Right kidney (tissue), 9 donors: ENCODE data around the gene SLC25A18.
"Not testable (repeated sequence)": the region's sequence is repeated elsewhere in the genome, so short reads cannot be mapped to it uniquely, and the experiment has no call there.

Experiments
- DNase-seq: peaks from one replicate; pipeline ENCODE4 v3.0.0-alpha.2; 2016
- long read RNA-seq, 8 donors: transcript quantifications; one replicate each; lab custom pipeline, GENCODE V29; 2026

Gene SLC25A18, protein sequence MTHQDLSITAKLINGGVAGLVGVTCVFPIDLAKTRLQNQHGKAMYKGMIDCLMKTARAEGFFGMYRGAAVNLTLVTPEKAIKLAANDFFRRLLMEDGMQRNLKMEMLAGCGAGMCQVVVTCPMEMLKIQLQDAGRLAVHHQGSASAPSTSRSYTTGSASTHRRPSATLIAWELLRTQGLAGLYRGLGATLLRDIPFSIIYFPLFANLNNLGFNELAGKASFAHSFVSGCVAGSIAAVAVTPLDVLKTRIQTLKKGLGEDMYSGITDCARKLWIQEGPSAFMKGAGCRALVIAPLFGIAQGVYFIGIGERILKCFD
- long read RNA-seq, donor 1, partial matches to known transcripts: 156 of 156 reads
- long read RNA-seq, donor 1, other reads (novel, unspliced or antisense): 0 of 156 reads
- long read RNA-seq, donor 2: 0 reads
- long read RNA-seq, donor 3, partial matches to known transcripts: 19 of 63 reads
- long read RNA-seq, donor 3, other reads (novel, unspliced or antisense): 44 of 63 reads
- long read RNA-seq, donor 4: 0 reads
- long read RNA-seq, donor 5, partial matches to known transcripts: 33 of 131 reads
- long read RNA-seq, donor 5, other reads (novel, unspliced or antisense): 98 of 131 reads
- long read RNA-seq, donor 6, partial matches to known transcripts: 40 of 81 reads
- long read RNA-seq, donor 6, other reads (novel, unspliced or antisense): 41 of 81 reads
- long read RNA-seq, donor 7, partial matches to known transcripts: 113 of 220 reads
- long read RNA-seq, donor 7, other reads (novel, unspliced or antisense): 107 of 220 reads
- long read RNA-seq, donor 8: 0 reads

DNA sequence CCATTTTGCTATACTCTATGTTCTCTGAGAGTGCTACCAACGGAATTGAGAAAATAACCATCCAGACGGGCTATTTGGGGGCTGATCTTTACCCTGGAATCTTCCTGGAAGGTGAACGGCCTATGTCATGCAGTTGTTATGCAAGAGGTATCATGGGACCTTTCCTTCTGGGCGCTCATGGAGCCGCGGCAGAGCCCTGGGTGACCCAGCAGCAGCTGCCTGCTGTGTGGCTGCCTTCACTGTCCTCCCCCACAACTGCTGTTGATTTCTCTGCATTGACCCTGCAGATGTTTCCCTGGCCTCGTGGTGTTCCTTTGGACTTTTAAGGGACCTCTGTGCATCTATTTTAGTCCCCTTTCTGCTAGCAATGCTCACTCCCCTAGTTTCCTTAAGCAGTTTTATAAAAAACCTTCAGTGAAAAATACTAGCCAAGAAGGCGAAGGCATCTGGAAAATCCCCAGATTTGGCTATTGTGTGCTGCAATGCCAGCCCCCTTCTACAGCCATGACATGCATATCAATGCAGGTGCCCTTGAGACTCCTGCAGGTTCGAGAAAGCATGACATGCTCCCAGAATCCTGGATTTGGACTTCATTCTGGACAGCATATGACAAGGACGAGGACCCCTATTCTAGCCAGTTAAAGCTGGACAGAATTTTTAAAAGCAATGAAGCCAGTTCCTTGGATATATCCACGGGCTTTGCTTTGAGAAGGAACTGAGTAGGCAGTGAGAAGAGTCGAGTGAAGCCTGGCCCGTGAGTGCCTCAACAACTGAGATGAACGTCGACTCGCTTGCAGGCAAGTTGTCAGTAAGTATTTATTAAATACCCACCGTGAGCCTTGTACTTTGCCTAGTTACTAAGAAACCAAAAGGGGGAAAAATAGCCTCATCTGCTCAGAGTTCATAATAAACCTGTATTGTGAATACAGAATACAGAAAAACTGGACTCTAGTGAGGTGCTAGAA lies at the start of gene SLC25A18:
Gene SLC25A18 (plus strand): TSS at position 593 of the 965 bp plus-strand sequence. CDS start 16,447 bp downstream, outside the sequence.
- peak; percentile 37 for DNase-seq

DNA sequence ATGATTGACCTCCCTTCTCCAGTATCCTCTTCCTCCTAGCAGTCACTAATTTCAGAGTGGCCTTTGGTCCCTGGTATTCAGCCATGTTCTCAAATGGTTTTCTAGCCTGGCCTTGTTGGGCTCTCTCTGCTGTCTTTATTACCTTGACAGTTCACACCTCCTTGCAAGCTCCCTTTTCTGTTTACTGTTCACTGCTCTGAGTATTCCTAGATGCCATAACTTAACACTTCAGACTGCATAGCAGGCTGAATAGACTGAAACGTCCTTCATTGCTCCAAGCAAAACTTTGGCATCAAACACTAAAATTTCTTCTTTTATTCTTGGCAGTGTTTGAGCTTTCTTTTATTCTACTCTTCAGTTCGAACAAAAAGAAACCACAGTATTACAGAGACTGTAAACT lies 49.7 kb upstream of the SLC25A18 start:
- DNase-seq: no peak

DNA sequence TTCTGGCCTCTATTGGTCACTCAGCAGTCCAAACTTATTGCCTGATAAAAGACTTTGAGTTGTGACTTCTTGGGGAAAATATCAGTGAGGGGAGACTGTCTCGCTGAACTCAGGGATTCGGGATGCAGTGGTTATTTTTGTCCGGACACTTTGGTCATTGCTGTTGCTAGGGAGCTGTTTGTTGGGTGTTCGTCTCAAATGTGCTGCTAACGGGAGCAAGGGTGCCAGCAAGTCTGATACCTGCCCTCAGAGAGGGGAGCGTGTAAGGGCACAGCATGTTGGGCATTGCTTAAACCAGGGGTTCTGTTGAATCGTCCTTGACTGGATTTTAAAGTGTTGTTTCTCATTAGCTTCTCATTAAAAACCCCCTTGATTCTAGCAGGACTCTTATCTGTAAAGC lies 49.2 kb upstream of the SLC25A18 start:
- DNase-seq: no peak

DNA sequence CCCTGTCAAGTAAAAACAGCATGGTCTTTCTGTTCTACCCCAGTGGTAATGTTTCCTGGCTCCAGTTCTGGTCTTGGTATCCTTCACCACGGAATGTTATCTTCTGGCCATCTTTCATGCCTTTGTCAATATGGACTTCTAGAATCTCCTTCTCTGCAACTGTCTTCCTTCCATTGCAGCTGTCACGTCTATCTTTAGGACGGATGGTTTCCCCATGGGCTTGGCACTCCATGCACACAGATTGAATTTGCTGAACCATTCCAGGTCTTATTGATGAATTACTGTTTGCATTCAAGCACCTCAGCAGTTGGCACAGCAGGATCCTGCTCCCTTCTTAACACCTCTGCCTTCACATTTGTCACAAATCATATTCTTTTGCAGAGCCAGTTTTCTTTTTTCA lies 44.9 kb upstream of the SLC25A18 start:
- DNase-seq: no peak

DNA sequence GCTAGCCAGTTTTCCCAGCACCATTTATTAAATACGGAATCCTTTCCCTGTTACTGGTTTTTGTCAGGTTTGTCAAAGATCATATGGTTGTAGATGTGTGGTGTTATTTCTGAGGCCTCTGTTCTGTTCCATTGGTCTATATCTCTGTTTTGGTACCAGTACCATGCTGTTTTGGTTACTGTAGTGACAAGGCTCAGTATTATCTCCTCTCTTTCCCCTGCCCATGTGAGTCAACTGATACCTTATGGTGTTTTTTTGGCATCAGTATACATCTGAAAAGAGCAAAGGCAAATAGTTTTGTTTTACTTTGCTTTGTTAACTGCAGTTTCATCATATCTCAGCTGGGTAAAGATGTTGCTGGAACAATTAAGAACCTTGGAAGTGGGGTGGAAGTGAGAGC lies 41.3 kb upstream of the SLC25A18 start:
- not testable (repeated sequence) for DNase-seq

DNA sequence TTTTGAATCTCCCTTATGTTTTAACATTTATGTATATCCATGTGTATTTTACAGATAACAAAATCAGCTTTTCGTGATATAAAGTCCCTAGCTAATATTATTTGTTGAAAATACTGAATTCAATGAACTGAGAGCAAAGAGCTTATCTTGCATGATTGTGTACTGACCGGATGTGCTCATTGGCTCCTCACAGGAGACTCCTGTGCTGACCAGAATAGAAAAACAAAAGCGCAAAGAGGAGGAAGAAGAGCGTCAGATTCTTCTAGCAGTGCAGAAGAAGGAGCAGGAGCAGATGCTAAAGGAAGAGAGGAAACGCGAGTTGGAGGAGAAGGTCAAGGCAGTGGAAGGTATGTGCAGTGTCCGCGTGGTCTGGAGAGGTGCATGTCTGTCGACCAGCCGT lies 39.4 kb upstream of the SLC25A18 start:
- DNase-seq: no peak

DNA sequence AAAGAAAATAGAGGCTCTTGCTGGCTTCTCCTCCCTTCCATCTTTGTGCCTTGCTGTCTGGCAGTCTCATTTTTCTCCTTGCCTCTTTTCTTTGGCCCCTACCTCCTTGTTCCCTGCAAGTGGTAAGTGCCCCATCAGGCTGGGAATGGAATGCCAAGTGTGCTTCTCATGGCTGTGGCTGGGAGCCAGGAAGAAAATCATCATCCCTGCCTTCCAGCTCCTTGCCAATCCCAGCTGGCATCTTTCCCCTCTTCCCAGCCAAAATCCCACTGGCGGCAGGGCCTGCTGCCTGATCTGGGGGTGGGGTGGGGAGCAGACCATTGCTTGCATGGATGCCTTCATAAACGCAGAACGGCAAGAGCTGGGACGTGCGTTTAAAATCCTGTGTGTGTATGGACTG lies 27.0 kb upstream of the SLC25A18 start:
- no peak for DNase-seq

DNA sequence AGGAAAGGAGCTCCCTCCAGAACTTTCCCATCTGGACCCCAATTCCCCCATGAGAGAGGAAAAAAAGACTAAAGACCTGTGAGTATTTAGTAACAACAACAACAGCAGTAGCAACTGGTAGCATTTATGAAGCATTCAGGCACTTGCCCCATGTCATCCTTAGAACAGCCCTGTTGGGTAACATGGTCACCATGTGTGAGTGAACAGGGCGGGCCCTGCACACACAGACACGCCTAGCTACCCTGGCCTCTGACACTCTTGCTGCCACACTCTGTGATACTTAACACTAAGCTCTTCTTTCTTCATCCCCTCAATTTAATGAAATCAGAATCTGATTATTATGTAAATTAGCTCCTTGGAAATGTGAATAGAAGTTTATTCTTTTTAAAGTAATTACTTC lies 26.1 kb upstream of the SLC25A18 start:
- no peak for DNase-seq

DNA sequence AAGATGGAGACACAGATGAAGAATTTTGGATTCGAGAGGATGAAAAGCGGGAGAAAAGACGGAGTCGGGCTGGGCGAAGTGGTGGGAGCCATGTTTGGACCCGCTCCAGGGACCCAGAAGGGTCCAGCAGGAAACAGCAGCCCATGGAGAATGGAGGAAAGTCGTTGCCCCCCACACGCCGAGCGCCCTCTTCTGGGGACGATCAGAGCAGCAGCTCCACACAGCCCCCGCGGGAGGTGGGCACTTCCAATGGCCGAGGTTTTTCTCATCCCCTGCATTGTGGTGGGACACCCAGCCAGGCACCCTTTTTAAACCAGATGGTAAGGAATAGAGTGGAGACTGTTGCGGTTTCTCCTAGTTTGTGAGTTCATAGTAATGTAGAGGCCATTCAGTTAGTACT lies 22.8 kb upstream of the SLC25A18 start:
- no peak for DNase-seq

DNA sequence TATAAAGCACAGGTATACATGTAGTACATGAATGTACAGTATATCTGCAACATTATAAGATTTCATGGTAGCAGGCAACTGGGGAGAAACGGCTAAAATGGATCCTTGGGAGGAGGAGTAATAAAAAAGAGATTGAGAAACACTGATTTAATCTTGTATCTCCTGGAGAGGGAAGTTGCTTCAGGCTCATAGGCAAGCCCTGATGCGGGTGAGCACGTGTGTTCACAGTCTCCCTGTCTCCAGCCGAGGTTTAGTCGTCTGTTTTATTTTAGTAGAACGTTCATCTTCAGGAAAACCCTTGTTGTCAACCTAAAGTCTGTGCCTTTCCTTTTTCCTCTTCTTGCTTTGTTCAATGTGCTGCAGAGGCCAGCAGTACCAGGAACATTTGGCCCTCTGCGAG lies 21.8 kb upstream of the SLC25A18 start:
- DNase-seq: no peak

DNA sequence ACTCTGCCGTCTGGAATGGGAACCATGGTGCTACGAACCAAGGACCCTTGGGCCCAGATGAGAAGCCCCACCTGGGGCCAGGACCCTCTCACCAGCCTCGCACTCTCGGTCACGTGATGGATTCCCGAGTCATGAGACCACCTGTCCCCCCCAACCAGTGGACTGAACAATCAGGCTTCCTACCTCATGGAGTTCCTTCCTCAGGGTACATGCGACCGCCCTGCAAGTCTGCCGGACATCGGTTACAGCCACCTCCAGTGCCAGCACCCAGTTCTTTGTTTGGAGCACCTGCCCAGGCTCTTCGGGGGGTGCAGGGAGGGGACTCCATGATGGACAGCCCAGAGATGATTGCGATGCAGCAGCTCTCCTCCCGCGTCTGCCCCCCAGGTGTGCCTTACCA lies 20.8 kb upstream of the SLC25A18 start:
- no peak for DNase-seq

DNA sequence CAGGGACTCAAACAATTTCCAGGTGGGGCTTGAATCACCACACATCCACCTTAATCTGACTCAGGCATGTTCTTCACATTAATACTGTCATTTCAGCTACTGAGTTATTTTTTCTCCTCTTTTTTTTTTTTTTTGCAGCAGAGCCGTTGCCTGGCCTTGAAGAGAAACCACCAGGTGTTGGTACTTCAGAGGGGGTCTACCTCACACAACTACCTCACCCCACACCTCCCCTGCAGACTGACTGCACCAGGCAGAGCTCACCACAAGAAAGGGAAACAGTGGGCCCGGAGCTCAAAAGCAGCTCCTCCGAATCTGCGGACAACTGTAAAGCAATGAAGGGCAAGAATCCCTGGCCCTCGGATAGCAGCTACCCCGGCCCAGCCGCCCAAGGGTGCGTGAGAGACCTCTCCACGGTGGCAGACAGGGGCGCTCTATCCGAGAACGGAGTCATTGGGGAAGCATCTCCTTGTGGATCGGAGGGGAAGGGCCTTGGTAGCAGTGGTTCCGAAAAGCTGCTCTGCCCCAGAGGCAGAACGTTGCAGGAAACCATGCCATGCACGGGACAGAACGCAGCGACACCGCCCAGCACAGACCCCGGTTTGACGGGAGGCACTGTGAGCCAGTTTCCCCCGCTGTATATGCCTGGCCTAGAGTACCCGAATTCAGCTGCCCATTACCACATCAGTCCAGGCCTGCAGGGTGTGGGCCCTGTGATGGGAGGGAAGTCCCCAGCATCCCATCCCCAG lies 15.1 kb upstream of the SLC25A18 start:
- no peak for DNase-seq

DNA sequence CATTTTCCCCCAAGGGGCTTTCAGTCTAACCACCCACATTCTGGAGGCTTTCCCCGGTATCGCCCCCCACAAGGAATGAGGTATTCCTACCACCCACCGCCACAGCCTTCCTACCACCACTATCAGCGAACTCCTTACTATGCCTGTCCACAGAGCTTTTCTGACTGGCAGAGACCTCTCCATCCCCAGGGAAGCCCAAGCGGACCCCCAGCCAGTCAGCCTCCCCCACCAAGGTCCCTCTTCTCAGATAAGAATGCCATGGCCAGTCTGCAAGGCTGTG lies 14.6 kb upstream of the SLC25A18 start:
- DNase-seq: no peak

DNA sequence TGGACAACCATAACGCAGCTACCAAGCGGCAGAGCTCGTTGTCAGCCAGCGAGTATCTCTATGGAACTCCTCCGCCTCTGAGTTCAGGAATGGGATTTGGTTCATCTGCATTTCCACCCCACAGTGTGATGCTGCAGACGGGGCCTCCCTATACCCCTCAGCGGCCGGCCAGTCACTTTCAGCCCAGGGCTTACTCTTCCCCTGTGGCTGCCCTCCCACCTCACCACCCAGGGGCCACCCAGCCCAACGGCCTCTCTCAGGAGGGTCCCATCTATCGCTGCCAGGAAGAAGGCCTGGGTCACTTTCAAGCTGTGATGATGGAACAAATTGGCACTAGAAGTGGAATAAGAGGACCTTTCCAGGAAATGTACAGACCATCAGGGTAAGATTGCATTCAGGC lies 14.1 kb upstream of the SLC25A18 start:
- no peak for DNase-seq

DNA sequence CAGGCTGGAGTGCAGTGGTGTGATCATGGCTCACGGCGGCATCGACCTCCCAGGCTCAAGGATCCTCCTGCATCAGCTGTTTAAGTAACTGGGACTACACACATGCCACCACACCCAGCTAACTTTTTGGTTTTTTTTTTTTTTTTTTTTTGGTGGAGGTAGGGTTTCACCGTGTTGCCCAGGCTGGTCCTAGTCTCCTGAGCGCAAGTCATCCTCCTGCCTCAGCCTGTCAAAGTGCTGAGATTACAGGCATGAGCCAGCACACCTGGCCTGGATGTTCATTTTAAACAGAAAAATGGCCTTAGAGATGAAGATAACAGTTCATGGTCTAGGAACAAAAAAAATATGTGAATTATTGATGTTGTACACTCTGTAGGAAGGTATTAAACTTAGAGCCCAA lies 13.6 kb upstream of the SLC25A18 start:
- no peak for DNase-seq

DNA sequence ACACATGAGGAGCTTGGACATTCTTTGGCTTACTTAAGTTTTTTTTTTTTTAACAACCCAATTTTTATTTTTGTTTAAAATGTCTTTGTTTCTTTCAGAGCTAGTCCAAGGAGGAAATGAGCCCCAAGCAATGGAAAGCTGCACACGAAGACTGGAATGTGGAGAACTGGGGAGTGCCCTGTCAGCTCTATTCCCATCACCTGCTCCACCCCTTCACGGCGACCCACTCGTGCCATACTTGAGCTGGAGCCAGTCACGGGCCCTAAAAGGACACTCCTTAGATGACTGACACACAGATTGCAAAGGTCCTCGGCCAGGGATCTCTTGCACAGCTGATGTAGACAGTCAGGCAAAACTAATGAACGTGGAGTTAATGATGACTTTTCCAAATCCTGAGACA lies 10.6 kb upstream of the SLC25A18 start:
- DNase-seq: no peak

DNA sequence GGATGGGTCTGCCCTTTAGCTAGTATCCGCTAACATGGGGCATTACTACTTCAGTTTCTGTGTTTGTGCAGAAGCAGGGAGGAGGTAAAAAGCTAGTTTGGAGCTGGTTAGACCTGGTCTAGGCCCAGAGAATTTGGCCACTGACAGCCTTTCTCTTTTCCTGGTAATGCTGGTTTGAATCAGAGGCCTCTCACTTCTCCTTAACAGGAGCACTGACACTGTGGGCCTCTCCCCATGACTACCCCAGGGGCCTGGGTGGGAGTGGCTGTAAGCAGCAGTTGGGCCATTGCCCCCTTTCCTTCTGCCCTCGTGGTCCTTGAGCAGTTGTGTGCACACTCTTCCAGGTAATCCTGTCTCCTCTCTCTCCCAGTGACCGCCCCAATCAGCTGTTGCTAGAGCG lies 8.5 kb upstream of the SLC25A18 start:
- DNase-seq: no peak

DNA sequence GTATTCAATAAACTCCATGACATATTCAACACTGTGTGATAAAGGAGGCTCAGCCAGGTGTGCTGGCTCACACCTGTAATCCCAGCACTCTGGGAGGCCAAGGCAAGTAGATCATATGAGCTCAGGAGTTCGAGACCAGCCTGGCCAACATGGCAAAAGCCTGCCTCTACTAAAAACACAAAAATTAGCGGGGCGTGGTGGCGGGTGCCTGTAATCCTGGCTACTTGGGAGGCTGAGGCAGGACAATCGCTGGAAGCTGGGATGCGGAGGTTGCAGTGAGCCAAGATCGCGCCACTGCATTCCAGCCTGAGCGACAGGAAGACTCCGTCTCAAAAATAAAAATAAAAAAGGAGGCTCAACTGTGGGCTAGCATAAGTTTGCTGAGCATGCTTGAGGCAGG lies 4.1 kb upstream of the SLC25A18 start:
- DNase-seq: no peak

DNA sequence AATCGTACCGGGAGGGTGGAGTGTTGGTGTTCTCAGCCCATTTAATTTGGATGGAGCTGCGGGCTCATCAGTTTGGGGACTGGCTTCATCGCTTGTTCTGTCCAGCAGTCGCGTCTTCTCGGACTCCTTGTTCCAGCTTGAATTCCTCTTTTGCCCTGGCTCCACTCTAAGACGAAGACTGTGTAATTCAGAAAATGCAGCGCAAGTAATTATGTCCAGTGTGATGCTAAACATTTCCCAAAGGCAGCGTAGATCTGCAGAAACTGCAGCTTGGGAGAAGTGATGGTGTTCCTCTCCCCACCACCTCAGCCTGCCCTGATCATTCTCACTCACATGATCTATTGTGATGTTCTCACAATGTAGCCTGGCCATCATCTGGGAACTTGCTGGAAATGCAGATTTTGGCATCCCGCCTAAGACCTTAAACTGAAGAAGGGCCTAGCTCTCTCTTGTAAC lies 666 bp downstream of the SLC25A18 start:
- peak; percentile 11 for DNase-seq

DNA sequence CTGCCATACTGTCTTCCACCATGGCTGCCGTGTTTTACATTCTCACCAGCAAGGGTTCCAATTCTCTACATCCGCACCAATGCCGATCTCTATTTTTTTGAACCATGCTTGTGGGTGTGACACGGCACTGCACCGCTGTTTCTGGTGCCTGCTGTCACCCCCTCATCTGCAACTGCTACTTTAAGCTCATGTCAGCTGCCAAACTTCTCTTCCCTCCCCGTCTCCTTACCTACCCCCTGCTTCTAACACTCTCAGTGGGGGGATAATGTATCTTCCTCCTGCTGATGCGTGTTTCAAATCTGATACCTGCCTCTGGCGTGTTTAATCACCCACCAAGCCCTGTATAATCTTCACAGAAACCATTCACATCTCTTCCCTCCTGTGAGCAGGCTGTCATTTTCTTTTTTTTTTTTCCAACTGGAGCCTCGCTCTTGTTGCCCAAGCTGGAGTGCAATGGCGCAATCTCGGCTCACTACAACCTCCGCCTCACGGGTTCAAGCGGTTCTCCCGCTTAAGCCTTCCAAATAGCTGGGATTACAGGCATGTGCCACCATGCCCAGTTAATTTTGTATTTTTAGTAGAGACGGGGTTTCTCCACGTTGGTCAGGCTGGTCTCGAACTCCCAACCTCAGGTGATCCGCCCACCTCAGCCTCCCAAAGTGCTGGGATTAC lies 2.9 kb downstream of the SLC25A18 start:
- not testable (repeated sequence) for DNase-seq

DNA sequence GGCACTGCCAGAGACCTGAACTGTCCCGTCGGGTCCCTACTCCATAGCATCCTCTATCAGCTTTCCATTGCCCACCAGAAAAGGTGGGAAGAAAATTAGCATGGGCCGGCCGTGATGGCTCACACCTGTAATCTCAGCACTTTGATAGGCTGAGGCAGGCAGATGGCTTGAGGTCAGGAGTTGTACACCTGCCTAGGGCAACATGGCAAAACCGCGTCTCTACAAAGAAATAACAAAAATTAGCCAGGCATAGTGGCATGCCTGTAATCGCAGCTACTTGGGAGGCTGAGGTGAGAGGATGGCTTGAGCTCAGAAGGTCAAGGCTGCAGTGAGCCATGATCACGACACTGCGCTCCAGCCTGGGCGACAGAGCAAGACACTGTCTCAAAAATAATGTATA lies 3.5 kb downstream of the SLC25A18 start:
- DNase-seq: no peak
